Stimulated activated CD4-positive, alpha-beta T cell treated with anti-CD3 and anti-CD28 coated beads, Interleukin-4, amount 100 ng/mL, for 1 hour (primary cell): ENCODE data around the gene CERK.

Experiments
- DNase-seq: peaks from one replicate; pipeline ENCODE4 v3.0.0-alpha.2; 2020

CERK gene

GRCh38 chr22:46731246-46732040 lies 6.6 kb downstream of the CERK start:
- DNase-seq = no peak

GRCh38 chr22:46730568-46731245 lies 7.3 kb downstream of the CERK start:
- no peak for DNase-seq

- DNase-seq = no peak
These were observed 9.6 kb downstream of the CERK start for GRCh38 chr22:46728470-46728869.

GRCh38 chr22:46727813-46728364 lies 10.2 kb downstream of the CERK start:
- no peak for DNase-seq

- DNase-seq = no peak
These were observed 11.1 kb downstream of the CERK start for GRCh38 chr22:46726986-46727317.

- no peak for DNase-seq
These were observed 11.7 kb downstream of the CERK start for GRCh38 chr22:46726066-46726985.

- DNase-seq = no peak
These were observed 13.0 kb downstream of the CERK start for GRCh38 chr22:46725096-46725495.

- DNase-seq = no peak
These were observed 14.2 kb downstream of the CERK start for GRCh38 chr22:46723882-46724281.

- DNase-seq = no peak
These were observed 16.5 kb downstream of the CERK start for GRCh38 chr22:46721501-46722085.

GRCh38 chr22:46719921-46720320 lies 18.1 kb downstream of the CERK start:
- no peak for DNase-seq

- DNase-seq = no peak
These were observed 23.5 kb downstream of the CERK start for GRCh38 chr22:46714550-46714949.

- DNase-seq = no peak
These were observed 25.8 kb downstream of the CERK start for GRCh38 chr22:46712288-46712687.

GRCh38 chr22:46710806-46711205 lies 27.2 kb downstream of the CERK start:
- DNase-seq = peak; percentile 27

- no peak for DNase-seq
These were observed 29.2 kb downstream of the CERK start for GRCh38 chr22:46708766-46709330.

- DNase-seq = no peak
These were observed 30.1 kb downstream of the CERK start for GRCh38 chr22:46707827-46708570.

GRCh38 chr22:46707305-46707704 lies 30.7 kb downstream of the CERK start:
- DNase-seq = no peak

- DNase-seq = no peak
These were observed 32.0 kb downstream of the CERK start for GRCh38 chr22:46706060-46706459.

- no peak for DNase-seq
These were observed 34.1 kb downstream of the CERK start for GRCh38 chr22:46703996-46704370.

GRCh38 chr22:46703171-46703995 lies 34.7 kb downstream of the CERK start:
- DNase-seq = no peak

- DNase-seq = no peak
These were observed 36.8 kb downstream of the CERK start for GRCh38 chr22:46701262-46701661.

GRCh38 chr22:46699091-46699490 lies 39.0 kb downstream of the CERK start:
- DNase-seq = no peak
